Measurements from ENCODE around the gene RACK1.
"Not testable (repeated sequence)": the region's sequence is repeated elsewhere in the genome, so short reads cannot be mapped to it uniquely, and the experiment has no call there.

The RACK1 gene

DNA sequence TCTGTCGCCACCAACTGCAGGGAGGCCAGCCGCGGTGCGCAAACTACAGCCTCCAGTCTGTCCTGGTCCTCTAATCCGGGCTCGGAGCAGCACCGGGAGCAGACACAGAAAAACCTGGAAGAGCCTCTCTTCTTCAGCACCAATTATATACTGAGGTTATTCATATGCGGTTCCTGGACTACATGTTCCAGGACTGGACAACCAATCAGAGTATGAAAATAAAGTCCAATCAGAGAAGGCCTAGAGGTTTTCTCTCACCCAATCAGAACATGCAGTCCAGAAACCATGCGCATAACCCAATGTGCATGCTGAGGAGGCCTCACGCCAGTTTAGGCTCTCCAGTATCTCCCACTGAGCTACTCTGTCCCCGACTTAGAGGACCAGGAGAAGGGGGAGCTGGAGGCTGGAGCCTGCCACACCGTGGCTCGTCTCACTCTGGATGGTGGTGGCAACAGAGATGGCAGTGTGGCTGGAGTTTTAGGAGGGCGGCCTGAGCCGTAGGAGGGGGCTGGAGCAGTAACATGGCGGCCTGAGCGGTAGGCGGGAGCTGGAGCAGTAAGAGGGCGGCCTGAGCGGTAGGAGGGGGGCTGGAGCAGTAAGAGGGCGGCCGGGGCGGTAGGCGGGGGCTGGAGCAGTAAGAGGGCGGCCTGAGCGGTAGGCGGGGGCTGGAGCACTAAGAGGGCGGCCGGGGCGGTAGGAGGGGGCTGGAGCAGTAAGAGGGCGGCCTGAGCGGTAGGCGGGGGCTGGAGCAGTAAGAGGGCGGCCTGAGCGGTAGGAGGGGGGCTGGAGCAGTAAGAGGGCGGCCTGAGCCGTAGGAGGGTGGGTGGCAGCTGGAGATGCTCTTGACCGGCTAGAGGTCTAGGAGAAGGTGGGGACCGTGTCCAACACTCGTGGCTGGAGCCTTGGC lies 37.6 kb upstream of the RACK1 start:
- DNase-seq (ENCODE audit: low spot score), result no peak
- TF ChIP-seq, protein P1, sequence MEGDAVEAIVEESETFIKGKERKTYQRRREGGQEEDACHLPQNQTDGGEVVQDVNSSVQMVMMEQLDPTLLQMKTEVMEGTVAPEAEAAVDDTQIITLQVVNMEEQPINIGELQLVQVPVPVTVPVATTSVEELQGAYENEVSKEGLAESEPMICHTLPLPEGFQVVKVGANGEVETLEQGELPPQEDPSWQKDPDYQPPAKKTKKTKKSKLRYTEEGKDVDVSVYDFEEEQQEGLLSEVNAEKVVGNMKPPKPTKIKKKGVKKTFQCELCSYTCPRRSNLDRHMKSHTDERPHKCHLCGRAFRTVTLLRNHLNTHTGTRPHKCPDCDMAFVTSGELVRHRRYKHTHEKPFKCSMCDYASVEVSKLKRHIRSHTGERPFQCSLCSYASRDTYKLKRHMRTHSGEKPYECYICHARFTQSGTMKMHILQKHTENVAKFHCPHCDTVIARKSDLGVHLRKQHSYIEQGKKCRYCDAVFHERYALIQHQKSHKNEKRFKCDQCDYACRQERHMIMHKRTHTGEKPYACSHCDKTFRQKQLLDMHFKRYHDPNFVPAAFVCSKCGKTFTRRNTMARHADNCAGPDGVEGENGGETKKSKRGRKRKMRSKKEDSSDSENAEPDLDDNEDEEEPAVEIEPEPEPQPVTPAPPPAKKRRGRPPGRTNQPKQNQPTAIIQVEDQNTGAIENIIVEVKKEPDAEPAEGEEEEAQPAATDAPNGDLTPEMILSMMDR (IDR thresholded peaks at IDR 0.05; ENCODE audit: extremely low read depth, missing control alignments), result no peak

DNA sequence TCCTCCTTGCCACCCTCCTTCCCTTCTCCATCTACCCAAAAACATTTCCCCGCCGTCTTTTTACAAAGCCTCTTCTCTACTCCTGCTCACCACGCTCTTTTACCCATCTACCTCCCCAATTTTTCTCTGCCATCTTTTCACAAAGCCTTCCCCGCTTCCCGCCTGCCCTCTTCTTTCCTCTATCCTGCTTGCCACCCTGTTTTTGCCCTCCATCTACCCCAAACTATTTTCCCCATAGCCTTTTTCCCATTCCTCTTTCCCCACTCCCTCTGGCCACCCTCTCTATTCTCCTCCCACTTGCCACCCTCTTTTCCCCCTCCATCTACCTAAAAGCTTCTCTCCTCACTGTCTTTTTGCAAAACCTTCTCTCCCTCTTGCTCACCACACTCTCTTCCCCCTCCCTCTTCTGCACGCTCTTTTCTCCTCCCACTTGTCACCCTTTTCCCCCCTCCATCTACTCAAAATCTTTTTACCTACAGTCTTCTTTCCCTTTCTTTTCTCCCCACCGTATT lies 36.6 kb upstream of the RACK1 start:
- TF ChIP-seq, protein P1 (IDR thresholded peaks at IDR 0.05; ENCODE audit: extremely low read depth, missing control alignments), result no peak
- DNase-seq (ENCODE audit: low spot score), result no peak

DNA sequence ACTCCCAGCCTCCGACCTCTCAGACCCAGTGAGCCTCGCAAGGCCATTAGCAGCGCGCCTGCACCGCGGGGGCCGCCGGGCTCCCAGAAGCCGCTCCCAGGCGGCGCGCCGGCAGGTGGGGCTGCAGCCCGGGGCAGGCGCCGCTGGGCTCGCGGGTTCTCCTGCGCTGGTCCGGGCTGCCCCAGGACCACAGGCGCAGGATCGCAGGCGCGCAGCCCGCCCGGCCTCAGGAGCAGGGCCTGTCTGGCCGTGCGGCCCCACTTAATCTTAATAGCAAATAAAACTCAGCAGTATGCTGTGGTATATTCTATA lies 29.7 kb upstream of the RACK1 start:
- TF ChIP-seq, protein P1 (IDR thresholded peaks at IDR 0.05; ENCODE audit: extremely low read depth, missing control alignments), result peak; percentile 45
- DNase-seq (ENCODE audit: low spot score), result peak; percentile 61

DNA sequence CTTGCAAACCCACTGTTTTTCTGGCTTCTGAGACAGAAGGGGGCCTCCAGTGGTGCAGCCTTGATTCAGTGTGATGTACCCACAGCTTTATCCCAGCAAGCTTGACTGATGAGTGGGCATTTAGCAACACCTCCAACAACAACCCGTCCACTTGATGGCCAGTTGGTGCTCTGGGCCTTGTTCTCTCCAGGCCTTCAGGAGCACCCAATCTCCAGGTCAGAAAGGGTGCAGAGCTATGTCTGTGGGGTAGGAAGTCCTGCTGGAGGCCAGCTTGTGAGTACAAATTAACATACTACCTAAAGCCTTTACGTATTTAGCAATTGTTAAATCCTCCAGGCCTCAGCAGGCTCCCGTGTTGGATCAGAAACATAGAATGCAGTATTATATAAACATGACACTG lies 27.4 kb upstream of the RACK1 start:
- DNase-seq (ENCODE audit: low spot score), result no peak
- TF ChIP-seq, protein P1 (IDR thresholded peaks at IDR 0.05; ENCODE audit: extremely low read depth, missing control alignments), result no peak

DNA sequence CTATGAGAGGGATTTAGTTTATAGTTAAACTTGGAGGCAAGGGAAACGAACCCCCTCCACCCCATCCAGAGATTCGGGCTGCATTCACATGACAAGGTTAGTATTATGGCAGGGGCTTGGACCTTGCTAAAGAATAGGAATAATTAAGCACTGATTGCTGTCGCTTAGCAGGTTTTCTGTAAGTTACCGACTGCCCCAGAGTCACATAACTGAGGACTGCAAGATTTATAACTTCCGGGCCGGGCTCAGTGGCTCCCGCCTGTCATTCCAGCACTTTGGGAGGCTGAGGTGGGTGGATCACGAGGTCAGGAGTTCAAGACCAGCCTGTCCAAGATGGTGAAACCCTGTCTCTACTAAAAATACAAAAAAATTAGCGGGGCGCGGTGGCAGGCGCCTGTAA lies 24.2 kb upstream of the RACK1 start:
- DNase-seq (ENCODE audit: low spot score), result not testable (repeated sequence)

DNA sequence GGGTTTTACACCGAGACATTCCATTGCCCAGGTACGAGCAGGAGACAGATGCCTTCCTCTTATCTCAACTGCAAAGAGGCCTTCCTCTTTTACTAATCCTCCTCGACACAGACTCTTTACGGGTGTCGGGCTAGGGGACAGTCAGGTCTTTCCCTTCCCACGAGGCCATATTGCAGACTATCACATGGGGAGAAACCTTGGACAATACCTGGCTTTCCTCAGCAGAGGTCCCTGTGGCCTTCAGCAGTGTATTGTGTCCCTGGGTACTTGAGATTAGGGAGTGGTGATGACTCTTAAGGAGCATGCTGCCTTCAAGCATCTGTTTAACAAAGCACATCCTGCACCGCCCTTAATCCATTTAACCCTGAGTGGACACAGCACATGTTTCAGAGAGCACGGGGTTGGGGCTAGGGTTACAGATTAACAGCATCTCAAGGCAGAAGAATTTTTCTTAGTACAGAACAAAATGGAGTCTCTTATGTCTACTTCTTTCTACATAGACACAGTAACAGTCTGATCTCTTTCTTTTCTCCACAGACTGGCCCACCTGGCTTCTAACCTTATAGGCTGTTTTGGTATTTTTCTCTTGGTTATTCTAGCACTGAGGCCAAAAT lies 23.7 kb upstream of the RACK1 start:
- DNase-seq (ENCODE audit: low spot score), result not testable (repeated sequence)

DNA sequence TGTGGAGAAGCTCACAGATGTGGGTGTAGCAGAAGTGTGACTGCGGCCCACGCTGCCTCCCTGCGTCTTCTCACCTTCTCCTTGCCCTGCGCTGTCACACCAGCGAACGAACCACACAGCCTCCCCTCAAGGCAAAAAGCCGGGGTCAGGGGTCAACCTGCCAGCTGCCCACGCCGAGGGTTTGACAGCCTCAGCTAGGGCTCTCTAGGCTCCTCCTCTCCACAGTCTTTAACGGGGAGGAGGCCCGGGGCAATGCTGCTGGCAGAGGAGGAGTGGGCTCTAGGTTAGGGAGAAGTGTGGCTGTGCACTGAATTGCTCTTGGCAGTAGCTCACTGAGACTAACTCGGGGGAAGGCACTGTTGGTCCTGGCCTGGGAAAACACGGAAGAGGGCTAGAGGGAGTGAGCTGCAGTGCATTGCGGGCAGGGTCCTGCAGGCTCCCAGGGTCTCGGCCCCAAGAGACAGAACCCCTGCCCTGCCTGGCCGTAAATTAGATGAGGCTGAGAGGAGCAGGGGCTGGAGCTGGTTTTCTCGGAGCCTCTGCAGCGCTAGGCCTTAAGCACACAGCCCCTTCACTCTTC lies 21.5 kb upstream of the RACK1 start:
- no peak for DNase-seq (ENCODE audit: low spot score)
- TF ChIP-seq, protein P1 (IDR thresholded peaks at IDR 0.05; ENCODE audit: extremely low read depth, missing control alignments), result no peak

DNA sequence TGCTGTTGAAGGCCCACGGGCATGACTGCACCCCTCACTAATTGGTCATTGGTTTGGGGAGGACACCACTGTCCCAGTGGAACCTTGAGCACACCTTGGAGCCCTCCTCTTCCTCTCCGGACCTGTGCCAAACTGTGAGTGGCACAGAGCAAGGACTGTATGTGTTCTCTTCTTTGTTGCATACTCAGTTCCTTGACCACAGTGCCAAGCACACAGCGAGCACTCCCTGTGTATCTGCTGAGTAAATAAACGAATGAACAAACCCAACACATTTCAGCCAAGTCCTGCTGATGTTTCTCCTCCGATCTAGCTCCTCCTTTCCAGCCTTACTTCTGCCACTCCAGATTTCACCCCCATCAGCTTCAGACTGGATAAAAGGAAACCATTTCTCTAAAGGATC lies 19.9 kb upstream of the RACK1 start:
- TF ChIP-seq, protein P1 (IDR thresholded peaks at IDR 0.05; ENCODE audit: extremely low read depth, missing control alignments), result no peak
- no peak for DNase-seq (ENCODE audit: low spot score)
